AG08395 (cell line): ENCODE measurements around the gene DCP1A.
"Not testable (repeated sequence)": the region's sequence is repeated elsewhere in the genome, so short reads cannot be mapped to it uniquely, and the experiment has no call there.

Source experiments
- DNase-seq: peaks from one replicate; pipeline ENCODE4 v3.0.0; 2012; ENCODE audit warnings: mixed read lengths, low spot score

The DCP1A gene

GRCh38 chr3:53347261-53348064, at the start of gene DCP1A:
TSS of gene DCP1A (minus strand) at chr3:53347543. CDS start at chr3:53347517, 26 bp downstream.
- DNase-seq, result peak; percentile 97

DNA sequence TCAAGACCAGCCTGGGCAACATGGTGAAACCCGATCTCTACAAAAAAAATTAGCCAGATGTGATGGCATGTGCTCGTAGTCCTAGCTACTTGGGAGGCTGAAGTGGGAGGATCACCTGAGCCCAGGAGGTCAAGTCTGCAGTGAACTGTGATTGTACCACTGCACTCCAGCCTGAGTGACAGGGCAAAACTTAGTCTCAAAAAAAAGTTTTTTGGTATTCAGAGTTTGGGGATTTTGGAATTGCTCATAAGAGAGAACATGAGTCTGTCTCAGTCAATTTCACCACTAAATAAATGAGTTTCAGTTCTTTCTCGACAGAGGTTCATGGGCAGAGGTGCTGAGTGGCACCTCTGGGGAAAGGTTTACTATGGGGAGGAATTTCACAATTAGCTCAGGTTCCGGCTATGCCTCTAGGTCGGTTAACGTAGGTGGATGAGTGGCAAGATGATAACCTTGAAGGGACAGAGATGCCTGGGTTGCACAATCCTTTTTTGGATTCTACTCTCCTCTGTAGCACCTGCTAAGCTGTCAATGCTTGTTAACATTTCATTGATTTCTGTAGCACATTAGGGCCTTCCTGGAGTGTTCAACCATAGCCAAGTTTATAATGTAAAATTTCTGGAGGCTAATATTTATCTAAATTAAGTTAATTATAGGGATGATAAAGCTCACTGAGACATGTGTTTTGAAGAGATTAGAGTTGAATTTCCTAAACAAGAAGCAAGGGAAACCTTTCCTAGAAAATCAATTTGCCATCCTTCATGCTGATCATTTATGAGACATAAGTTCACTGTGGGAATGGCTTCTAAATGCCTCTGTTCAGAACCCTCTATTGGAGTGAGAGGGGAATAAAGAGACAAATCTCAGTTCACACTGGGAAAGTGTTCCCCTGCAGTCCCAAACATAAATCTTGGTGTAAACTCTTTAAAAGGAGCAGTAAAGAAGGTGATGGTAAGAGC, 37.4 kb upstream of the DCP1A start:
- DNase-seq, result no peak

DNA sequence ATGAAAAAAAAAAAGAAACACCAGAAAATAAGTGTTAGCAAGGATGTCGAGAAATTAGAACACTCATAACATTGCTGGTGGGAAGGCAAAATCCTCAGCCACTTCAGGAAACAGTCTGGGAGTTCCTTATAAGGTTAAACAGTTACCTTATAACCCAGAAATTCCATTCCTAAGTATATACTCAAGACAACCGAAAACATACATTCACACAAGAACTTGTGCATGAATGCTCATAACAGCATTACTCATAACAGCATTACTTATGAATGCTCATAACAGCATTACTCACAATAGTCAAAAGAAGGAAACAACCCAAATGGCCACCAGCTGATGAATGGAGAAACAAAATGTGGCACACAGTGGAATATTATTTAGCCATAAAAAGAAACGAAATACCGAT, 34.8 kb upstream of the DCP1A start:
- no peak for DNase-seq

DNA sequence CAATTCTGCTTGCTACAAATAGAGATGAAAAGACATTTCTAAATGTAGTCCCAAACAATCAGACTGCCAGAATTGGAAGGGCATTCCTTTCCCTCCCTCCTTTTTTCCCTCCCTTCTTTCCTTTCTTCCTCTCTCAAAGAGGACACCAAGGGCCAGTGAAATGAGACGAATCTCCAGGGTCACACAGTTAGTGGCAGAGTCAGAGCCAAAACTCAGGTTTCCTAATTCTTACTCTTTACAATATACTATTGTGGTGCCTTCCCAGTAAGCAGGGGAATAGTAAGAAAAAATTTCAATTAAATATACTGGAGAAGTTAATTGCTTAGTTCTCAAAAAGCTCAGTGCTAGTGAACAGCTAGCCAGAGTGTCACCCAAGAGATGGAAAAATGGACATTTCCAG, 33.0 kb upstream of the DCP1A start:
- no peak for DNase-seq

DNA sequence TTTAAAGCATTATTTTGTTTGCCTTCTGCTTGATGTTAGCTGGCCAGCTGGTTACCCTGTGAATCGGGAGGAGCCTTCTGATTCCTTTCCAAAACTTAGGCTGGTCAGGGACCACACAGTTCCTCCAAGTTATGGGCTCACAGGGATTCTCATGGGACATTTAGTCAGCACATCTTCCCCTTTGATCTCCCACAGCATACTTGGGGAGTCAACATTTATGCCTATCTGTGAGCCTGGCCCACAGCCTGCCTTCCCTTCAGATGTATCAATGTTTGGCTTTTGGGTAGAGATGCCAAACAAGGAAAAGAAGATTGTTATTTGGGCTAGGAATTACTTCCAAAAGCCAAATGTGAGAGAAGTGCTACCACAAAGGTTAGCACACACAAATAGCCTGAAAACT, 32.6 kb upstream of the DCP1A start:
- DNase-seq, result no peak

DNA sequence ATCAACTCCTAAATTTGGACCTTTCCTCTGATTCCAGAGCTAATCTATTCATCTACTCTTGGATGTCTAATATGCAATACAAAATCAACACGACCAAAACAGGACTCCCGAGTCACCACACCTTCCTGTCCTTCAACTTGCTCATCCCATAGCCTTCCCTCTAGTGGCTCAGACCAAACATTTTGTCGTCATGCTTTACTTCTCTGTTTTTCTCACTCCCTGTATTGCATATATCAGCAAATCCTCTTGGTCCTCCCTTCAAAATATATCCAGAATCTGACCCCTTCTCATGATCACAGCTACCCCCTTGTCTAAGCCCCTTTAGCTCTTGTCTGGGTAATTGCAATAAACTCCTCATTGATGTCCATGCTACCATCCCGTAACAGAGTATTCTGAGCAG, 30.5 kb upstream of the DCP1A start:
- no peak for DNase-seq

GRCh38 chr3:53376679-53377078, 29.3 kb upstream of the DCP1A start:
- no peak for DNase-seq

DNA sequence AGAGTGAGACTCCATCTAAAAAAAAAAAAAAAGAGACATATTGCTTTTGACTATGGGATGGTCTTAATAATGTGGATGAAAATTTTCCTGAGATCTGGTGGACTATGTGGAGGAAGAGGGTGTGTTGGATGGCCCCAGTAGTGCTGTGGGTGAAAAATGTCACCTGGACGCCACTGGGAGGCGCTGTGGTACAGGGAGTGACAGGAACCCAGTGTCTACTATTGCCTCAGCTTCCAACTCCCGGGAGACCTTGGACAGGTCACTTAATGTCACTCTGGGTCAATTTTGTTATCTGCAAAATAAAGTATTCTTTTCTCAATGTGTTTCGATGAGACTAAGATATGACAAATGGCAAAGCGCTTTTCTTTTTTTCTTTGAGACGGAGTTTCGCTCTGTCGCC, 27.7 kb upstream of the DCP1A start:
- peak; percentile 50 for DNase-seq

DNA sequence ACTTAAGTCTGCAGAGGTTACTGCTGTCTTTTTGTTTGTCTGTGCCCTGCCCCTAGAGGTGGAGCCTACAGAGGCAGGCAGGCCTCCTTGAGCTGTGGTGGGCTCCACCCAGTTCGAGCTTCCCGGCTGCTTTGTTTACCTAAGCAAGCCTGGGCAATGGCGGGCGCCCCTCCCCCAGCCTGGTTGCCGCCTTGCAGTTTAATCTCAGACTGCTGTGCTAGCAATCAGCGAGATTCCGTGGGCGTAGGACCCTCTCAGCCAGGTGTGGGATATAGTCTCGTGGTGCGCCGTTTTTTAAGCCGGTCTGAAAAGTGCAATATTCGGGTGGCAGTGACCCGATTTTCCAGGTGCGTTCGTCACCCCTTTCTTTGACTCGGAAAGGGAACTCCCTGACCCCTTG, 23.4 kb upstream of the DCP1A start:
- not testable (repeated sequence) for DNase-seq

DNA sequence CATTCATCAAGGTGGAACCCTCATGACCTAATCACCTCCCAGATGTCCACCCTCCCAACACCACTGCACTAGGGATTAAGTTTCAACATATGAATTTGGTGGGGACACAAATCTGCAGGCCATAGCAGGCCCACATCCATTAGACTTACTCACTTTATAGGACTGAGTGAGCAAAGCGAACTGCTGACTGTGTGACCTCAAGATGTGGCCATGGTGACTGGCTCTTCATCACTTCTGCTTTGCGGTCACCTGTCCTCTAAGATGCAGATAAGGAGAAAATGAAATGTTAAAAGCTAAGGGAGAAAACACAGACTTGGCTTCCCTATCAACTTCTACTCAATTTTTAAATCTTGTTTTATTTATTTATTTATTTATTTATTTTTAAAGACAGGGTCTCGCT, 14.5 kb upstream of the DCP1A start:
- DNase-seq, result no peak

DNA sequence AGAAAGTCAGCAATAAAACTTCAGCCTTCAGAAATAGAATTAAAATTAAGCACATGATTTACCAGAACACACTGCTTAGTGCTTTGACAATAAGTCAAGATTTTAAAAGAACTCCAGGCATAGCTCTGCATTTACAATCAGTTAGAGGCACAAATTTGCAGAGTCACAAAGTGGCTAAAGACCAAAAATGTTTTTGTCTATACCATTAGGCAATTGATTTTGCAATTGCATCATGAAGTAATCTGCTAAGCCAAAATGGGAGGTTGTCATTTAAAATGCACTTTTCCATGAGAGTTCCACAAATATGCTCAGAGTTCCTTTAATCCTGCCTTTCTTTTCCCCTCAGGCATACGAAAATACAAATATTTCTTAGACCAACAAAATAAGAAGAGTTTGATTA, 10.1 kb upstream of the DCP1A start:
- no peak for DNase-seq

GRCh38 chr3:53354945-53355498, 7.7 kb upstream of the DCP1A start:
- DNase-seq, result no peak

GRCh38 chr3:53353202-53353601, 5.9 kb upstream of the DCP1A start:
- no peak for DNase-seq

DNA sequence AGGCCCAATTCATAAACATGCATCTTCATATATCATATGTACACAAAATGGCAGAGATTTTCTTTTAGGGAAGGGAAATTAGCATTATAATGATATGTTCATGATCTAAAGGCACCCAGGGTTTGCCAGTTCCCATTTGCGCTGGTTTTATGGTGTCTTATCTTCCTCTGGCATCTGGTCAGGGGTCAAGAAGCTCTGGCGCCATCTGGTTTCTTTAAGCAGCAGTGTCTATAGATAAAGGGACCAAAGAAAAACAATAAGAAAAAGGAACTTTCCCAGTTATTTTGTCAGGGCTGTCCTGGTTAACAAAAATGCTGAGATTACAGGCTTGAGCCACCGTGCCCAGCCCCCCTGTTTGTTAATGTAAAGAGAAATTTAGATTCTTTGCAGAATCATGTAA, 3.3 kb upstream of the DCP1A start:
- no peak for DNase-seq

DNA sequence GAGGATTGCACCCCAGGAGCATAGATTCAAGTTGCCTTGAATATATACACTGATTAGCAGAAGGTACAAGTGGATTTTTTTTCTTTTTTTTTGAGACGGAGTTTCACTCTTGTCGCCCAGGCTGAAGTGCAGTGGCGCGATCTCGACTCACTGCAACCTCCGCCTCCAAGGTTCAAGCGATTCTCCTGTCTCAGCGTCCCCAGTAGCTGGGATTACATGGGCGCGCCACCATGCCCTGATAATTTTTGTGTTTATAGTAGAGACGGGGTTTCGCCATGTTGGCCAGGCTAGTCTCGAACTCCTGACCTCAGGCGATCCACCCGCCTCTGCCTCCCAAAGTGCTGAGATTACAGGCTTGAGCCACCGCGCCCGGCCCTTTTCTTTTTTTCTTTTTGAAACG, 775 bp upstream of the DCP1A start:
- DNase-seq, result not testable (repeated sequence)

- DNase-seq, result no peak
These were observed 452 bp downstream of the DCP1A start for GRCh38 chr3:53346922-53347260.

DNA sequence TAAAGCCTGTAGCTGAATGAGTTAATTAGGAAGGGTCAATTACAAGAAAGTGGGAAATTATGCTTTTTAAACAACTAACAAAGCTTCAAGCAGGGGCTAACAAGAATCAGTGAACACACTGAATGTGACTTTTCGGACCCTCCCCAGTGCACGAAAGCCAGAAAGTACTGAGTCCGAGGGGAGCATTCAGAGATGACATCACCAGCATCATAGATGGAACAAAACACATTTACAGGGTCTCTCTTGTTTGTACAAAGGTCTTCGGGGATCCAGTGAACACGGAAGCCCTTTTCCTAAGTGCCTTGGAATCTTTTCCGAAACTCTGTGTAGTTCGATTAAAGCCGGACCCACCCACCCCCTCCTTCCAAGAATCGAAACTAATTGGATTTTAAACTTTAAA, 829 bp downstream of the DCP1A start:
- DNase-seq, result no peak

- DNase-seq, result no peak
These were observed 5.0 kb downstream of the DCP1A start for GRCh38 chr3:53342353-53342752.

DNA sequence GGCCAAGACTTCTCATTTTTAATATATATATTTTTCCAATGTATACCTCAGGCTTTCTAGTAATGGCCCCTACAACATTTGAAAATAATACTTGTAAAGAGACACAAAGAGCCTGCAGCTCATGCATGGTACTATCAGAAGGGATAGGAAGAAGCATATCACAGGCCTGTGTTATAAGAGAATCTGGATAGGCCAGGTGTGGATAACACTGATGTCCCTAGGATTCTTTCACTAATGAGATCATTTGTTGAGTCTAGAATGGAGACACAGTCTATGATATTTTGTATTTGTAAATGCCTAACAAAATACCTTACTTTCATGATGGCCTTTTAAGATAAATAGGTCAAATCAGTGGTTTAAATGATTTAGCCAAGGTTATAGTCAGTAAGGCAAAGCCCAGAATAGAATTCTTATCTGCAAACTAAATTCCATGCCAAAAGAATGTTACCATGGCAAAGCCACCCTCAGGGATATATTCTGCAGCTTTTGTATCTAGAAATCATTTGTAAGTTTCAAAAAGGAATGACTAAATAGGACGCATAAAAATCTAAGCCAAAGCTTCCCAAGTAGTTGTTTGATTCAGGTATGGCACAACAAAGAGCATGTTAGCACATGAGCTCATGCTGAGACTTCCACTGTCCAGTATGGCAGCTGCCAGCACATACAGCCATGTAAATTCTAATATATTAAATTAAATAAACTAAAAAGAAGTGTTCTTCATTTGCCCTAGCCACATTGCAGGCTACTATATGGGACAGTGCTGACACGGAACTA, 10.0 kb downstream of the DCP1A start:
- no peak for DNase-seq

GRCh38 chr3:53334742-53335141, 12.6 kb downstream of the DCP1A start:
- no peak for DNase-seq

GRCh38 chr3:53331871-53332270, 15.5 kb downstream of the DCP1A start:
- DNase-seq, result no peak

DNA sequence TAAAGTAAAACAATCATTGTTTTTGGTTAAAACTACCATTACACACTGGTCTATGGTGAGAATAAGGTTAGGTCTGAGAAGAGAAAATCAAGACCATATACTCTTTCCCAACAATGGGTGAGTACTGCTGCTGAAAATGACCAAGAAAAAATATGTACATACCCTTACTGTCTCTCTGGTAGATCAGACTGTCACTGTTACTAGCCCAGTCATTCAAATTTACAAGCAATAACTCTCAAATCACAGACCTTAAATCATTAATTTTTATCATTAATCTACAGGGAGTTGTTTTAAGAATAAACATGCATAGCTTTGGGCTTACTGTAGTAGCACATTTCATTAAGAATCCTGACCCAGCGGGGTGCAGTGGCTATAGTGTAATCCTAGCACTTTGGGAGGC, 17.4 kb downstream of the DCP1A start:
- no peak for DNase-seq
